Measurements from ENCODE around the gene OPN4. TPM values are rescaled to one million over a fixed set of nuclear protein-coding genes. Genes with fewer than 3 reads are reported as not detected.

OPN4 gene
- total RNA-seq, 2 donors from 2014 or later, result 0.19 to 0.31 TPM

DNA sequence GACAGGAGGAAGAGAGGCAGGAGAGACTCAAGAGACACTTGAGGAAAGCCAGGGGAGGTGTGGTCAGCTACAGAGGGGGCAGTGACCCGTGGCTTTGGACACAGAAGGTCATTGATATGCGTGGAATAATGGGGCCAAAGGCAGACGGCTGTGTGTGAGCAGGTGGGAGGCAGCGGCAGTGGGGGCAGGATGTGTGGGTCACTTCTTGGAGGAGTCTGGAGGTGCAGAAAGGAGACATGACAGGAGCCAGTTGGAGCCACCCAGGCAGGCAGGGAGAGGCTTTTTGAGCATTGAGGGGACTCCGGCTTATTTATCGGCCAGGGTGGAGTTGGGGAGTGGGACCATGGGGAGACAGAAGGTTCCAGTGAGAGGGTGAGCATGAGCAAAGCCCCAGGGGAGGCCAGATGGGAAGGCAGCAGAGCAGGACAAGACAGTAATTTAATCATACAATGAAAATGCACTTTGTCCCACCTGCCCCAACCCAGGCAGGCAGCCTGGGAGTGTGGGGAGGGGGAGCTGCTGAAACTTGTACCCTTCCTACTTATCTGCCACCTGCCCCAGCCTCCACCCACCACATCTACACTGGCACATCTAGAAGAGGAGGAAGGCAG is 19.0 kb downstream of the OPN4 start:
- no peaks in the 10 kb centered on the region for H3K27me3 ChIP-seq
- TF ChIP-seq, protein P1, sequence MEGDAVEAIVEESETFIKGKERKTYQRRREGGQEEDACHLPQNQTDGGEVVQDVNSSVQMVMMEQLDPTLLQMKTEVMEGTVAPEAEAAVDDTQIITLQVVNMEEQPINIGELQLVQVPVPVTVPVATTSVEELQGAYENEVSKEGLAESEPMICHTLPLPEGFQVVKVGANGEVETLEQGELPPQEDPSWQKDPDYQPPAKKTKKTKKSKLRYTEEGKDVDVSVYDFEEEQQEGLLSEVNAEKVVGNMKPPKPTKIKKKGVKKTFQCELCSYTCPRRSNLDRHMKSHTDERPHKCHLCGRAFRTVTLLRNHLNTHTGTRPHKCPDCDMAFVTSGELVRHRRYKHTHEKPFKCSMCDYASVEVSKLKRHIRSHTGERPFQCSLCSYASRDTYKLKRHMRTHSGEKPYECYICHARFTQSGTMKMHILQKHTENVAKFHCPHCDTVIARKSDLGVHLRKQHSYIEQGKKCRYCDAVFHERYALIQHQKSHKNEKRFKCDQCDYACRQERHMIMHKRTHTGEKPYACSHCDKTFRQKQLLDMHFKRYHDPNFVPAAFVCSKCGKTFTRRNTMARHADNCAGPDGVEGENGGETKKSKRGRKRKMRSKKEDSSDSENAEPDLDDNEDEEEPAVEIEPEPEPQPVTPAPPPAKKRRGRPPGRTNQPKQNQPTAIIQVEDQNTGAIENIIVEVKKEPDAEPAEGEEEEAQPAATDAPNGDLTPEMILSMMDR (IDR thresholded peaks at IDR 0.05), result no peak
- peak overlapping the region; percentile 91 to 98 for H3K27ac ChIP-seq
- no peaks in the 10 kb centered on the region for H3K9me3 ChIP-seq
- peaks cover 84% of the 10 kb centered on the region for H3K36me3 ChIP-seq
- DNase-seq (ENCODE audit: low spot score), result no peak
- peak overlapping the region; percentile 58 to 85 for H3K4me3 ChIP-seq
- peaks cover 0 to 51% of the 10 kb centered on the region in 2 donors for H3K4me1 ChIP-seq

DNA sequence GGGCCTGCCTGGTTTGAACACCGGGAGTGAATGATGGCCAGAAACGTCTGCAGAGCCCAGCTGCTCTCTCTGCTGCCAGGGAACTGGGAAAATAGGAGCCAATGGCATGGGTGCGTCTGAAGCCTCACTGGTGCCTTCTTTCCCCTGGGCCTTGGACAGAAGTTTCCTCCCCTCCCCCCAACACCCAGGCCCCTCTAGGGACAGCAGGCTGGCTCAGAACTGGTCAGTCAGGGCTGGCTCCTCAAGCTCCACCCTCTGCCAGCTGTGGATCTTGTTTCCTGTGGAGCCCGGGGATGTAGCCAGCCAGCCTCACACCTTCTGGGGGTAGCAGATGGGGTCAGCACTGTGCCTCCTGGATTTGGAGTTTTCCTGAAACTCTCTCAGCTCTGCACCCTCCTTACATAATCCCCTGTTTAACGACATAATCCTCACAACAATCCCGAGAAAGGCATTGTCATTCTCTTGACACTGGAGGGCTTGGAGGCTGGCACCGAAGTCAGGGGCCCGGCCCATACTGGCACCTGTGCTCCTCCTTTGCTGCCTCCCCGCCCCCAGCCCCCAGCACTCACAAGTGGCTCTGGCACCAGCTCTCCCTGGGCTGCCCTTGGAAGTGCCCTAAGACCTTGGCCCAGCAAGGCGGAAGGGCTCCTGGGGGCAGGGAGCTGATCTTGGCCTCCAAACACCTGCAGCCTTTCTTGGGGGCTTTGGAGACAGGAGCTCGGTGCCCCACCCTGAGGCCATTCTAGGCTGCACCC is 19.7 kb downstream of the OPN4 start:
- no peaks in the 10 kb centered on the region for H3K27me3 ChIP-seq
- DNase-seq (ENCODE audit: low spot score), result no peak
- H3K4me1 ChIP-seq, result peaks cover 0 to 58% of the 10 kb centered on the region in 2 donors
- peak overlapping the region; percentile 91 to 98 for H3K27ac ChIP-seq
- no peaks in the 10 kb centered on the region for H3K9me3 ChIP-seq
- H3K4me3 ChIP-seq, result peak overlapping the region; percentile 58 to 85
- TF ChIP-seq, protein P1 (IDR thresholded peaks at IDR 0.05), result no peak
- peaks cover 83% of the 10 kb centered on the region for H3K36me3 ChIP-seq

DNA sequence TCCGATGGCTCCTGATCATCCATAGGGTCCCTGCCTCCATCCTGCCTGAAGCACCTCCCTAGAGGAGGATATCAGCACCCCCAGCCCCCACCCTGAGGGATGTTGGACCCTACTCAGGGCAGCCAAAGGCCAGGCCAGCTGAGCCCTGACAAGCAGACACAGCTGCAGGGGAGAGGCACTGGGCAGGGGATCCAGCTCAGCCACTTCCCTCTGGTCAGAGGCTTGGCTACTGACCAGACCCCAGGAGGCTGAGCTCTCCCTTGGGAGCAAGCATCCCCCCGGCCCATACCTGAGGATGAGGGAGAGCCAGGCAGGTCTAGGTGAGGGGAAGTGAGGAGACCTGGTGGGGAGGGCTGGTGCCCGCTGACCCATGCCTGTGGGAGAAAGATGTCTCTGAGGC is 20.6 kb downstream of the OPN4 start:
- TF ChIP-seq, protein P1 (IDR thresholded peaks at IDR 0.05), result no peak
- Histone ChIP-seq H3K4me1 (peaks cover 0 to 67% of the 10 kb centered on the region in 2 donors), H3K27ac (peak overlapping the region; percentile 91 to 98), H3K9me3 (no peaks in the 10 kb centered on the region), H3K27me3 (no peaks in the 10 kb centered on the region), H3K36me3 (peaks cover 83% of the 10 kb centered on the region), H3K4me3 (peak overlapping the region; percentile 58 to 85)
- no peak for DNase-seq (ENCODE audit: low spot score)

DNA sequence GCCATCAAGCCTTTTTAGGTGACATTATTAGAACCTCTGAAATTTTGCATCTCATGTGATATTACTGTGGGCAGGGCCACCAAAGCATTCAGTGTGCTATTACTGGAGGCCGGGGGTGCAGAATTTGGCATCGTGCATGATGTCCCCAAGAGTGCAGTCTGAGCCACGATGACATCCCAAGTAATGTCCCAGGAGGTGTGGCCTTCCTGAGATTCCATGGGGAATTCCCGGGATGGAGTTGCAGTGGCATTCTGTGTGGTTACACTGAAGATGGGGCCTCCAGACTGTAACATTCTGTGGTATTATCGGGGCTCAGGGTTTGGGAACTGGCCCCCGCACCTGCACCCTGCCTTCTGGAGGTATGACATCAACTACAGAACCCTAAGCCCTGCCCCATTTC is 23.0 kb downstream of the OPN4 start:
- DNase-seq (ENCODE audit: low spot score), result no peak
- peaks cover 81% of the 10 kb centered on the region for H3K36me3 ChIP-seq
- H3K9me3 ChIP-seq, result no peaks in the 10 kb centered on the region
- TF ChIP-seq, protein P1 (IDR thresholded peaks at IDR 0.05), result no peak
- H3K27me3 ChIP-seq, result no peaks in the 10 kb centered on the region
- peak overlapping the region; percentile 91 to 98 for H3K27ac ChIP-seq
- H3K4me1 ChIP-seq, result peaks cover 0 to 87% of the 10 kb centered on the region in 2 donors
- H3K4me3 ChIP-seq, result peak overlapping the region in 1 of 2 donors; percentile 9

DNA sequence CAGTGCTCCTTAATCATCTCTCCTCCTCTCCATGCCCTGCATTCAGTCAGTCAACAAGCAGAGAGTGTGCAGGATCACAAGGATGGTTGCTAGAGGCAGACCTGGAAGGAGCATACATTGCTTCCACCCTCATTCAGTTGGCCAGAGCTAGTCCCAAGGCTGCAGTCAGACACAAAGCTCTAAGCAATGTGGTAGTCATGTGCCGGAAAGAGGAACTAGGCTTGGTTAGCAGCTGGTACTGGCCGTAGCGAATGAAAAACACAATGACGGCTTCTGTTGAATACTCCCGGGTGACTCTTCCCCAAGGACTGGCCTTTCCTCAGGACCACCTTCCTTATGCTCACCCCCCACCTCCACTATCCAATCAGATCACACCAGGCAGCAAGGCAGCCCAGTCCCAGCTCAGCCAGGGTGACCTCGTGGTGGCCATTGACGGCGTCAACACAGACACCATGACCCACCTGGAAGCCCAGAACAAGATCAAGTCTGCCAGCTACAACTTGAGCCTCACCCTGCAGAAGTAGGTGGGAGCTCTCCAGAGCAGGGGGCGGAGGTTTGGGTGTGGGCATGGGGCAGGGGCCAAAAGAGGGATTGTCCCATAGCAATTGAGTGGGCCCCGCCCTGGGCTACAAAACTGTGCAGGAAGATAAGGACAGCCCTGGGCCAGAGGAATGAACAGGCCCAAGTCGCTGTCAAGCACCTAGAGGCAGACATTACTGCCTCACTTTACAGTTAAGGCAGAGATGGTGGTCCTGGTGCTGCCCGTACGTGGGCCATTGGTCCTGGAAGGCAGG is 24.8 kb downstream of the OPN4 start:
- Histone ChIP-seq H3K9me3 (no peaks in the 10 kb centered on the region), H3K27me3 (no peaks in the 10 kb centered on the region), H3K4me3 (no peak overlapping the region), H3K36me3 (peaks cover 76% of the 10 kb centered on the region), H3K27ac (peak overlapping the region; percentile 91 to 98), H3K4me1 (peaks cover 0 to 89% of the 10 kb centered on the region in 2 donors)
- TF ChIP-seq, protein P1 (IDR thresholded peaks at IDR 0.05), result no peak
- DNase-seq (ENCODE audit: low spot score), result no peak

All from right atrium auricular region (tissue), 2 donors.